ENCODE measurements around the gene MIF4GD. TPM values are rescaled to one million over a fixed set of nuclear protein-coding genes. Genes with fewer than 3 reads are reported as not detected.

The MIF4GD gene
- total RNA-seq, 1 experiment from 2014 or later = 25.7 TPM

- no peak for TF ChIP-seq CTCF (IDR thresholded peaks at IDR 0.05; ENCODE audit: unreplicated experiment)
- CTCF ChIA-PET = interaction anchor here (0.6 to 1.5 kb wide), 2 partner anchors 11 to 35 kb away, joined by 4 to 5 read pairs; no protein-coding TSS in a partner anchor
- no TSS peak for BruUV-seq (replicated peaks)
Observed at GRCh38 chr17:75231071-75231470, 40.0 kb downstream of the MIF4GD start.

GRCh38 chr17:75228847-75229246 is 42.2 kb downstream of the MIF4GD start:
- Mint-ChIP-seq H3K4me1 (ENCODE audit: low read depth, unreplicated experiment) (no peaks in the 10 kb centered on the region), H3K27me3 (ENCODE audit: unreplicated experiment) (no peaks in the 10 kb centered on the region), H3K4me3 (ENCODE audit: low read depth, unreplicated experiment) (no peak overlapping the region), H3K9me3 (ENCODE audit: low read depth, unreplicated experiment) (no peaks in the 10 kb centered on the region), H3K27ac (ENCODE audit: unreplicated experiment) (no peak overlapping the region), H3K36me3 (ENCODE audit: insufficient read depth, unreplicated experiment) (peaks cover 82% of the 10 kb centered on the region)
- no peak for DNase-seq
- TF ChIP-seq CTCF (IDR thresholded peaks at IDR 0.05; ENCODE audit: unreplicated experiment) = no peak
- BruUV-seq (replicated peaks) = no TSS peak
- CTCF ChIA-PET = interaction anchor here (0.6 kb wide), 1 partner anchor 73 kb away, joined by 3 read pairs; no protein-coding TSS in a partner anchor
- intact Hi-C loops (cut with micrococcal nuclease; ENCODE audit: unreplicated experiment) = no loop called here

More at GRCh38 chr17:75231071-75231470, 40.0 kb downstream of the MIF4GD start:
- DNase-seq = no peak
- intact Hi-C loops (cut with micrococcal nuclease; ENCODE audit: unreplicated experiment) = no loop called here
- H3K27ac Mint-ChIP-seq (ENCODE audit: unreplicated experiment) = no peak overlapping the region
- no peaks in the 10 kb centered on the region for H3K9me3 Mint-ChIP-seq (ENCODE audit: low read depth, unreplicated experiment)
- no peak overlapping the region for H3K4me3 Mint-ChIP-seq (ENCODE audit: low read depth, unreplicated experiment)
- peaks cover 79% of the 10 kb centered on the region for H3K36me3 Mint-ChIP-seq (ENCODE audit: insufficient read depth, unreplicated experiment)
- H3K27me3 Mint-ChIP-seq (ENCODE audit: unreplicated experiment) = no peaks in the 10 kb centered on the region
- no peaks in the 10 kb centered on the region for H3K4me1 Mint-ChIP-seq (ENCODE audit: low read depth, unreplicated experiment)

- Mint-ChIP-seq H3K36me3 (ENCODE audit: insufficient read depth, unreplicated experiment) (peaks cover 80% of the 10 kb centered on the region), H3K9me3 (ENCODE audit: low read depth, unreplicated experiment) (no peaks in the 10 kb centered on the region), H3K27me3 (ENCODE audit: unreplicated experiment) (no peaks in the 10 kb centered on the region), H3K4me3 (ENCODE audit: low read depth, unreplicated experiment) (no peak overlapping the region), H3K27ac (ENCODE audit: unreplicated experiment) (no peak overlapping the region), H3K4me1 (ENCODE audit: low read depth, unreplicated experiment) (no peaks in the 10 kb centered on the region)
- no peak for TF ChIP-seq CTCF (IDR thresholded peaks at IDR 0.05; ENCODE audit: unreplicated experiment)
- no TSS peak for BruUV-seq (replicated peaks)
- intact Hi-C loops (cut with micrococcal nuclease; ENCODE audit: unreplicated experiment) = no loop called here
- CTCF ChIA-PET = interaction anchor here (0.5 to 0.6 kb wide), 2 partner anchors 73 to 177 kb away, joined by 3 to 5 read pairs; partner anchors contain the start of gene GRB2
- no peak for DNase-seq
Observed at GRCh38 chr17:75228305-75228704, 42.7 kb downstream of the MIF4GD start.

GRCh38 chr17:75227729-75228128 is 43.3 kb downstream of the MIF4GD start:
- CTCF ChIA-PET = no interaction called here
- BruUV-seq (replicated peaks) = no TSS peak
- intact Hi-C loops (cut with micrococcal nuclease; ENCODE audit: unreplicated experiment) = no loop called here
- Mint-ChIP-seq H3K4me3 (ENCODE audit: low read depth, unreplicated experiment) (no peak overlapping the region), H3K4me1 (ENCODE audit: low read depth, unreplicated experiment) (no peaks in the 10 kb centered on the region), H3K27me3 (ENCODE audit: unreplicated experiment) (no peaks in the 10 kb centered on the region), H3K27ac (ENCODE audit: unreplicated experiment) (no peak overlapping the region), H3K36me3 (ENCODE audit: insufficient read depth, unreplicated experiment) (peaks cover 78% of the 10 kb centered on the region), H3K9me3 (ENCODE audit: low read depth, unreplicated experiment) (no peaks in the 10 kb centered on the region)
- no peak for DNase-seq
- no peak for TF ChIP-seq CTCF (IDR thresholded peaks at IDR 0.05; ENCODE audit: unreplicated experiment)

Data from Calu3 (cell line).